GM23338 (cell line): ENCODE data around the gene PUM2. TPM values are rescaled to one million over a fixed set of nuclear protein-coding genes. Genes with fewer than 3 reads are reported as not detected.

Source experiments
- ATAC-seq: fragments of 200-7000 bp; cut with Tn5 transposase; 3 replicates; pipeline ENCODE4 v1.9.1; 2020
- DNase-seq: peaks from one replicate; pipeline ENCODE4 v3.0.0-alpha.2; 2015; ENCODE audit warnings: low spot score
- H2AFZ ChIP-seq: fragments of 200-600 bp; sonication (generic); 2 replicates; pipeline ENCODE4 v1.8.0; 2016; ENCODE audit warnings: antibody characterized with exemption, mild to moderate bottlenecking, moderate library complexity
- H3F3A ChIP-seq: fragments of 200-600 bp; sonication (generic); replicated peaks from 2 replicates; pipeline ENCODE4 v1.8.0; 2017; ENCODE audit warnings: antibody characterized with exemption, mixed run types, low read depth
- H3K27ac ChIP-seq: fragments of 200-600 bp; sonication (generic); 2 replicates; pipeline ENCODE4 v1.6.1; 2016; ENCODE audit warnings: low read depth
- H3K27me3 ChIP-seq: fragments of 200-600 bp; sonication (generic); 2 replicates; pipeline ENCODE4 v1.8.0; 2016; ENCODE audit warnings: mild to moderate bottlenecking, mixed run types, moderate library complexity; ENCODE audit not compliant: insufficient read depth
- H3K36me3 ChIP-seq: fragments of 200-600 bp; sonication (generic); 2 replicates; pipeline ENCODE4 v1.8.0; 2016; ENCODE audit warnings: mild to moderate bottlenecking; ENCODE audit not compliant: insufficient read depth
- H3K4me1 ChIP-seq: fragments of 200-600 bp; sonication (generic); 2 replicates; pipeline ENCODE4 v1.8.0; 2016; ENCODE audit warnings: mild to moderate bottlenecking, moderate library complexity; ENCODE audit not compliant: insufficient read depth
- H3K4me2 ChIP-seq: fragments of 200-600 bp; sonication (generic); 2 replicates; pipeline ENCODE4 v1.7.1; 2017; ENCODE audit warnings: mixed run types
- H3K4me3 ChIP-seq: fragments of 200-600 bp; sonication (generic); 2 replicates; pipeline ENCODE4 v1.6.1; 2016; ENCODE audit warnings: mixed run types
- H3K79me2 ChIP-seq: fragments of 200-600 bp; sonication (generic); replicated peaks from 2 replicates; pipeline ENCODE4 v1.8.0; 2017; ENCODE audit warnings: mild to moderate bottlenecking; ENCODE audit not compliant: insufficient read depth
- H3K9me2 ChIP-seq: fragments of 200-600 bp; sonication (generic); 2 replicates; pipeline ENCODE4 v1.8.0; 2017; ENCODE audit not compliant: insufficient read depth
- H4K20me1 ChIP-seq: fragments of 200-600 bp; sonication (generic); replicated peaks from 2 replicates; pipeline ENCODE4 v1.8.0; 2017; ENCODE audit warnings: mild to moderate bottlenecking; ENCODE audit not compliant: insufficient read depth
- H3K27ac Mint-ChIP-seq: 2 replicates; pipeline ENCODE4 v1.8.0; 2020; ENCODE audit warnings: inconsistent platforms, mild to moderate bottlenecking, moderate library complexity, mixed read lengths
- H3K27me3 Mint-ChIP-seq: 3 replicates; pipeline ENCODE4 v1.8.0; 2022; ENCODE audit warnings: low read depth, mild to moderate bottlenecking, moderate library complexity, mixed read lengths, inconsistent platforms; ENCODE audit not compliant: insufficient read depth, poor library complexity
- H3K36me3 Mint-ChIP-seq: 3 replicates; pipeline ENCODE4 v1.8.0; 2021; ENCODE audit warnings: low read depth, mild to moderate bottlenecking, inconsistent platforms, moderate library complexity, mixed read lengths
- H3K4me1 Mint-ChIP-seq: 3 replicates; pipeline ENCODE4 v1.8.0; 2020; ENCODE audit warnings: mild to moderate bottlenecking, inconsistent platforms, mixed read lengths
- H3K4me3 Mint-ChIP-seq: 3 replicates; pipeline ENCODE4 v1.8.0; 2021; ENCODE audit warnings: moderate library complexity, mild to moderate bottlenecking, inconsistent platforms, mixed read lengths
- H3K9me3 Mint-ChIP-seq: 3 replicates; pipeline ENCODE4 v1.8.0; 2020; ENCODE audit warnings: moderate library complexity, mild to moderate bottlenecking, inconsistent platforms, mixed read lengths
- CREB1 ChIP-seq: fragments of 250-450 bp; sonication (Bioruptor Pico); IDR thresholded peaks from 2 replicates; pipeline ENCODE4 v1.5.0; 2020; ENCODE audit warnings: low read depth, mild to moderate bottlenecking, moderate library complexity
- ETS1 ChIP-seq: IDR thresholded peaks from 2 replicates; pipeline ENCODE4 v1.6.1; 2016; ENCODE audit warnings: antibody characterized with exemption
- EZH2 ChIP-seq: fragments of 200-600 bp; sonication (generic); IDR thresholded peaks from one replicate; pipeline ENCODE4 v1.8.0; 2017; ENCODE audit warnings: antibody characterized with exemption, mild to moderate bottlenecking, low read depth; ENCODE audit not compliant: unreplicated experiment
- EZH2phosphoT487 ChIP-seq: fragments of 200-600 bp; sonication (generic); IDR thresholded peaks from one replicate; pipeline ENCODE4 v1.8.1; 2018; ENCODE audit warnings: antibody characterized with exemption; ENCODE audit not compliant: unreplicated experiment
- JUNB ChIP-seq: IDR thresholded peaks from one replicate; pipeline ENCODE4 v1.6.1; 2016; ENCODE audit warnings: antibody characterized with exemption; ENCODE audit not compliant: unreplicated experiment
- NANOG ChIP-seq: IDR thresholded peaks from 2 replicates; pipeline ENCODE4 v1.6.1; 2016; ENCODE audit warnings: antibody characterized with exemption, borderline replicate concordance
- POLR2AphosphoS5 ChIP-seq: IDR thresholded peaks from 2 replicates; pipeline ENCODE4 v1.6.1; 2016; ENCODE audit warnings: antibody characterized with exemption, low read depth
- REST ChIP-seq: IDR thresholded peaks from one replicate; pipeline ENCODE4 v1.6.1; 2018; ENCODE audit warnings: antibody characterized with exemption; ENCODE audit not compliant: unreplicated experiment
- STAT1 ChIP-seq: IDR thresholded peaks from one replicate; pipeline ENCODE4 v1.6.1; 2016; ENCODE audit warnings: antibody characterized with exemption; ENCODE audit not compliant: unreplicated experiment
- ZNF114 ChIP-seq: fragments of 250-450 bp; sonication (Bioruptor Pico); IDR thresholded peaks from 2 replicates; pipeline ENCODE4 v1.5.0; 2020; ENCODE audit warnings: mild to moderate bottlenecking, moderate library complexity
- ZNF331 ChIP-seq: fragments of 250-450 bp; sonication (Bioruptor Pico); IDR thresholded peaks from 2 replicates; pipeline ENCODE4 v1.5.0; 2020; ENCODE audit warnings: low read depth, mild to moderate bottlenecking, moderate library complexity
- polyA plus RNA-seq: library from polyadenylated mRNA; unstranded; fragments of >200 nt; fragmentation: Nextera tagmentation; extraction: Ambion mirVana; gene quantifications from 2 replicates; pipeline ENCODE4 v1.2.1, GENCODE V29; 2016
- total RNA-seq: library from RNA; depleted of rRNA; stranded (reverse); fragments of >200 nt; shearing (Covaris generic); gene quantifications from 2 replicates; pipeline ENCODE4 v1.2.3, GENCODE V29; 2014
- TF ChIP-seq, protein P1 (sequence below): fragments of 250-450 bp; sonication (Bioruptor Pico); IDR thresholded peaks from 2 replicates; pipeline ENCODE4 v1.5.0; 2020; ENCODE audit warnings: mild to moderate bottlenecking, moderate library complexity
- TF ChIP-seq, protein P2 (sequence below), 2 experiments: fragments of 200-600 bp in 1 of 2; sonication (generic) in 1 of 2; conservative IDR thresholded peaks; 2 replicates each; pipeline versions ENCODE4 v1.5.1 to v1.6.1; 2016 to 2017; ENCODE audit warnings: antibody characterized with exemption in 2 of 2, low read depth in 2 of 2, mild to moderate bottlenecking in 2 of 2, moderate library complexity in 1 of 2

PUM2 gene
- total and polyA plus RNA-seq, 2 experiments from 2014 or later, result 29.9 to 94.1 TPM

- Mint-ChIP-seq H3K4me3 (no peak overlapping the region), H3K27ac (no peak overlapping the region), H3K9me3 (no peaks in the 10 kb centered on the region), H3K36me3 (no peaks in the 10 kb centered on the region), H3K27me3 (peaks cover 8% of the 10 kb centered on the region), H3K4me1 (no peaks in the 10 kb centered on the region)
- no peak for TF ChIP-seq REST
- TF ChIP-seq, protein P1, sequence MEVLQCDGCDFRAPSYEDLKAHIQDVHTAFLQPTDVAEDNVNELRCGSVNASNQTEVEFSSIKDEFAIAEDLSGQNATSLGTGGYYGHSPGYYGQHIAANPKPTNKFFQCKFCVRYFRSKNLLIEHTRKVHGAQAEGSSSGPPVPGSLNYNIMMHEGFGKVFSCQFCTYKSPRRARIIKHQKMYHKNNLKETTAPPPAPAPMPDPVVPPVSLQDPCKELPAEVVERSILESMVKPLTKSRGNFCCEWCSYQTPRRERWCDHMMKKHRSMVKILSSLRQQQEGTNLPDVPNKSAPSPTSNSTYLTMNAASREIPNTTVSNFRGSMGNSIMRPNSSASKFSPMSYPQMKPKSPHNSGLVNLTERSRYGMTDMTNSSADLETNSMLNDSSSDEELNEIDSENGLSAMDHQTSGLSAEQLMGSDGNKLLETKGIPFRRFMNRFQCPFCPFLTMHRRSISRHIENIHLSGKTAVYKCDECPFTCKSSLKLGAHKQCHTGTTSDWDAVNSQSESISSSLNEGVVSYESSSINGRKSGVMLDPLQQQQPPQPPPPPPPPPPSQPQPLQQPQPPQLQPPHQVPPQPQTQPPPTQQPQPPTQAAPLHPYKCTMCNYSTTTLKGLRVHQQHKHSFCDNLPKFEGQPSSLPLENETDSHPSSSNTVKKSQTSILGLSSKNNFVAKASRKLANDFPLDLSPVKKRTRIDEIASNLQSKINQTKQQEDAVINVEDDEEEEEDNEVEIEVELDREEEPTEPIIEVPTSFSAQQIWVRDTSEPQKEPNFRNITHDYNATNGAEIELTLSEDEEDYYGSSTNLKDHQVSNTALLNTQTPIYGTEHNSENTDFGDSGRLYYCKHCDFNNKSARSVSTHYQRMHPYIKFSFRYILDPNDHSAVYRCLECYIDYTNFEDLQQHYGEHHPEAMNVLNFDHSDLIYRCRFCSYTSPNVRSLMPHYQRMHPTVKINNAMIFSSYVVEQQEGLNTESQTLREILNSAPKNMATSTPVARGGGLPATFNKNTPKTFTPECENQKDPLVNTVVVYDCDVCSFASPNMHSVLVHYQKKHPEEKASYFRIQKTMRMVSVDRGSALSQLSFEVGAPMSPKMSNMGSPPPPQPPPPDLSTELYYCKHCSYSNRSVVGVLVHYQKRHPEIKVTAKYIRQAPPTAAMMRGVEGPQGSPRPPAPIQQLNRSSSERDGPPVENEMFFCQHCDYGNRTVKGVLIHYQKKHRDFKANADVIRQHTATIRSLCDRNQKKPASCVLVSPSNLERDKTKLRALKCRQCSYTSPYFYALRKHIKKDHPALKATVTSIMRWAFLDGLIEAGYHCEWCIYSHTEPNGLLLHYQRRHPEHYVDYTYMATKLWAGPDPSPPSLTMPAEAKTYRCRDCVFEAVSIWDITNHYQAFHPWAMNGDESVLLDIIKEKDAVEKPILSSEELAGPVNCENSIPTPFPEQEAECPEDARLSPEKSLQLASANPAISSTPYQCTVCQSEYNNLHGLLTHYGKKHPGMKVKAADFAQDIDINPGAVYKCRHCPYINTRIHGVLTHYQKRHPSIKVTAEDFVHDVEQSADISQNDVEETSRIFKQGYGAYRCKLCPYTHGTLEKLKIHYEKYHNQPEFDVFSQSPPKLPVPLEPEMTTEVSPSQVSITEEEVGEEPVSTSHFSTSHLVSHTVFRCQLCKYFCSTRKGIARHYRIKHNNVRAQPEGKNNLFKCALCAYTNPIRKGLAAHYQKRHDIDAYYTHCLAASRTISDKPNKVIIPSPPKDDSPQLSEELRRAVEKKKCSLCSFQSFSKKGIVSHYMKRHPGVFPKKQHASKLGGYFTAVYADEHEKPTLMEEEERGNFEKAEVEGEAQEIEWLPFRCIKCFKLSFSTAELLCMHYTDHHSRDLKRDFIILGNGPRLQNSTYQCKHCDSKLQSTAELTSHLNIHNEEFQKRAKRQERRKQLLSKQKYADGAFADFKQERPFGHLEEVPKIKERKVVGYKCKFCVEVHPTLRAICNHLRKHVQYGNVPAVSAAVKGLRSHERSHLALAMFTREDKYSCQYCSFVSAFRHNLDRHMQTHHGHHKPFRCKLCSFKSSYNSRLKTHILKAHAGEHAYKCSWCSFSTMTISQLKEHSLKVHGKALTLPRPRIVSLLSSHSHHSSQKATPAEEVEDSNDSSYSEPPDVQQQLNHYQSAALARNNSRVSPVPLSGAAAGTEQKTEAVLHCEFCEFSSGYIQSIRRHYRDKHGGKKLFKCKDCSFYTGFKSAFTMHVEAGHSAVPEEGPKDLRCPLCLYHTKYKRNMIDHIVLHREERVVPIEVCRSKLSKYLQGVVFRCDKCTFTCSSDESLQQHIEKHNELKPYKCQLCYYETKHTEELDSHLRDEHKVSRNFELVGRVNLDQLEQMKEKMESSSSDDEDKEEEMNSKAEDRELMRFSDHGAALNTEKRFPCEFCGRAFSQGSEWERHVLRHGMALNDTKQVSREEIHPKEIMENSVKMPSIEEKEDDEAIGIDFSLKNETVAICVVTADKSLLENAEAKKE (CRISPR knock-in tag), result no peak
- no peak for TF ChIP-seq EZH2phosphoT487
- no peak for TF ChIP-seq ZNF331 (CRISPR knock-in tag)
- TF ChIP-seq EZH2, result no peak
- TF ChIP-seq, protein P2, sequence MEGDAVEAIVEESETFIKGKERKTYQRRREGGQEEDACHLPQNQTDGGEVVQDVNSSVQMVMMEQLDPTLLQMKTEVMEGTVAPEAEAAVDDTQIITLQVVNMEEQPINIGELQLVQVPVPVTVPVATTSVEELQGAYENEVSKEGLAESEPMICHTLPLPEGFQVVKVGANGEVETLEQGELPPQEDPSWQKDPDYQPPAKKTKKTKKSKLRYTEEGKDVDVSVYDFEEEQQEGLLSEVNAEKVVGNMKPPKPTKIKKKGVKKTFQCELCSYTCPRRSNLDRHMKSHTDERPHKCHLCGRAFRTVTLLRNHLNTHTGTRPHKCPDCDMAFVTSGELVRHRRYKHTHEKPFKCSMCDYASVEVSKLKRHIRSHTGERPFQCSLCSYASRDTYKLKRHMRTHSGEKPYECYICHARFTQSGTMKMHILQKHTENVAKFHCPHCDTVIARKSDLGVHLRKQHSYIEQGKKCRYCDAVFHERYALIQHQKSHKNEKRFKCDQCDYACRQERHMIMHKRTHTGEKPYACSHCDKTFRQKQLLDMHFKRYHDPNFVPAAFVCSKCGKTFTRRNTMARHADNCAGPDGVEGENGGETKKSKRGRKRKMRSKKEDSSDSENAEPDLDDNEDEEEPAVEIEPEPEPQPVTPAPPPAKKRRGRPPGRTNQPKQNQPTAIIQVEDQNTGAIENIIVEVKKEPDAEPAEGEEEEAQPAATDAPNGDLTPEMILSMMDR (conservative IDR thresholded peaks at IDR 0.05; ENCODE audit: low read depth in 2 of 2), result no peak
- TF ChIP-seq JUNB, result no peak
- TF ChIP-seq ETS1, result no peak
- TF ChIP-seq STAT1, result no peak
- TF ChIP-seq POLR2AphosphoS5, result no peak
- no peak for TF ChIP-seq ZNF114 (CRISPR knock-in tag)
- no peak for TF ChIP-seq NANOG
- TF ChIP-seq CREB1, result no peak
- no peak for ATAC-seq
- Histone ChIP-seq H3K4me3 (no peak overlapping the region), H3K9me2 (no peaks in the 10 kb centered on the region), H3F3A (no peaks in the 10 kb centered on the region), H3K27me3 (no peaks in the 10 kb centered on the region), H4K20me1 (no peaks in the 10 kb centered on the region), H3K79me2 (no peaks in the 10 kb centered on the region), H3K4me1 (no peaks in the 10 kb centered on the region), H2AFZ (no peak overlapping the region), H3K4me2 (no peak overlapping the region), H3K36me3 (no peaks in the 10 kb centered on the region), H3K27ac (no peak overlapping the region)
- DNase-seq, result no peak
Measured at GRCh38 chr2:20393986-20394385, 43.3 kb upstream of the PUM2 start.
